Peyer's patch (tissue), 4 donors: Measurements from ENCODE around the gene CTXND1. TPM values are rescaled to one million over a fixed set of nuclear protein-coding genes. Genes with fewer than 3 reads are reported as not detected.

ENCODE experiments used
- DNase-seq, 3 donors: peaks; one replicate each; pipeline ENCODE4 v3.0.0-alpha.2; 2017 to 2019
- H3K27ac ChIP-seq, 4 donors: fragments of 200-600 bp; sonication (generic); one replicate each; pipeline ENCODE4 v1.5.1; 2016 to 2019
- H3K27me3 ChIP-seq, 2 donors: fragments of 200-600 bp; sonication (generic); one replicate each; pipeline ENCODE4 v1.5.1; 2019
- H3K36me3 ChIP-seq, 3 donors: fragments of 200-600 bp; sonication (generic); one replicate each; pipeline ENCODE4 v1.5.1; 2016 to 2019
- H3K4me1 ChIP-seq, 4 donors: fragments of 200-600 bp; sonication (generic); one replicate each; pipeline ENCODE4 v1.5.1; 2016 to 2019
- H3K4me3 ChIP-seq, 4 donors: fragments of 200-600 bp; sonication (generic); 1 replicate in 3 of 4; 2 replicates in 1 of 4; pipeline ENCODE4 v1.5.1; 2016 to 2019; ENCODE audit warnings: mild to moderate bottlenecking in 1 of 4
- H3K9me3 ChIP-seq, 4 donors: fragments of 200-600 bp; sonication (generic); one replicate each; pipeline ENCODE4 v1.5.1; 2016 to 2019; ENCODE audit warnings: mild to moderate bottlenecking in 1 of 4
- POLR2A ChIP-seq, 2 donors: fragments of 450-650 bp; IDR thresholded peaks; one replicate each; pipeline ENCODE4 v1.5.1; 2017; ENCODE audit warnings: antibody characterized with exemption in 2 of 2, mild to moderate bottlenecking in 2 of 2, moderate library complexity in 2 of 2
- total RNA-seq, 4 donors: library from RNA; depleted of rRNA; stranded (reverse); fragments of >200 nt; gene quantifications; one replicate each; pipeline ENCODE4 v1.1.0, GENCODE V29; 2016
- TF ChIP-seq, protein P1 (sequence below), 6 experiments: fragments of 450-650 bp in 4 of 6; fragments of 200-600 bp in 2 of 6; sonication (generic) in 1 of 6; IDR thresholded peaks; one replicate each; pipeline ENCODE4 v1.5.1; 2017 to 2019; ENCODE audit warnings: antibody characterized with exemption in 6 of 6, mild to moderate bottlenecking in 3 of 6, moderate library complexity in 1 of 6

CTXND1 gene
- total RNA-seq, 4 donors from 2014 or later = 0.53 to 5.0 (median 0.54) TPM; not detected in 1

DNA sequence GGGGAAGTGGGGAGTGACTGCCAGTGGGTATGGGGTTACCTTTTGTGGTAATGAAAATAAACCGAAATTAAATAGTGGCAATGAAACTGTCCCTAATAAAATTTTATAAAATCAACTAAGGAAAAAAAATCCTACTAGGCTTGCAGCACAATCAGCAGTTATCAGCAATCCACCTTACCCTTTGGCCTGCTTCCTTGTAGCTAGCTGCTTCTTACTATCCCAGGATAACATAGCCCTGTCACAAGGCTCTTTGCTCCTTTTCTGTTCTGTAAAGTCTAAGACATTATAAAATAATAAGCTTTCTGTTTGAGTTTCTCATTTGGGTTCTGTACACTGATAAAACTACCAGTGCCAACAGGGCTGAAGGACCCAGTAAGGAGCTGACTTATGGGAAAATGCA is 23.0 kb upstream of the CTXND1 start:
- DNase-seq = no peak
- Histone ChIP-seq H3K27ac (no peak overlapping the region), H3K9me3 (no peaks in the 10 kb centered on the region), H3K4me3 (no peak overlapping the region), H3K27me3 (no peaks in the 10 kb centered on the region), H3K4me1 (no peaks in the 10 kb centered on the region), H3K36me3 (no peaks in the 10 kb centered on the region)
- TF ChIP-seq POLR2A (IDR thresholded peaks at IDR 0.05) = no peak
- TF ChIP-seq, protein P1, sequence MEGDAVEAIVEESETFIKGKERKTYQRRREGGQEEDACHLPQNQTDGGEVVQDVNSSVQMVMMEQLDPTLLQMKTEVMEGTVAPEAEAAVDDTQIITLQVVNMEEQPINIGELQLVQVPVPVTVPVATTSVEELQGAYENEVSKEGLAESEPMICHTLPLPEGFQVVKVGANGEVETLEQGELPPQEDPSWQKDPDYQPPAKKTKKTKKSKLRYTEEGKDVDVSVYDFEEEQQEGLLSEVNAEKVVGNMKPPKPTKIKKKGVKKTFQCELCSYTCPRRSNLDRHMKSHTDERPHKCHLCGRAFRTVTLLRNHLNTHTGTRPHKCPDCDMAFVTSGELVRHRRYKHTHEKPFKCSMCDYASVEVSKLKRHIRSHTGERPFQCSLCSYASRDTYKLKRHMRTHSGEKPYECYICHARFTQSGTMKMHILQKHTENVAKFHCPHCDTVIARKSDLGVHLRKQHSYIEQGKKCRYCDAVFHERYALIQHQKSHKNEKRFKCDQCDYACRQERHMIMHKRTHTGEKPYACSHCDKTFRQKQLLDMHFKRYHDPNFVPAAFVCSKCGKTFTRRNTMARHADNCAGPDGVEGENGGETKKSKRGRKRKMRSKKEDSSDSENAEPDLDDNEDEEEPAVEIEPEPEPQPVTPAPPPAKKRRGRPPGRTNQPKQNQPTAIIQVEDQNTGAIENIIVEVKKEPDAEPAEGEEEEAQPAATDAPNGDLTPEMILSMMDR (IDR thresholded peaks at IDR 0.05) = no peak

DNA sequence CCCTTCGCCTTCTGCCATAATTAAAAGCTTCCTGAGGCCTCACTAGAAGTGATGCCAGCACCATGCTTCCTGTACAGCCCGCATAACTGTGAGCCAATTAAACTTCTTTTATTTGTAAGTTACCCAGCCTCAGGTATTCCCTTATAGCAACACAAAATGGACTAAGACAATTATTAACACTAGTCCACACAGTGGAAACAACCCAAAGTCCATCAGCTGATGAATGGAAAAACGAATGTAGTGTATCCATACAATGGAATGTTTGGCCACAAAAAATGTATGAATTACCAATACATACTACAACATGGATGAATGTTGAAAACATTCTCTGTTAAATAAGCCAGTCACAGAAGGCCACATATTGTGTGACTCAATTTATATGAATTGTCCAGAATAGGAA is 22.5 kb upstream of the CTXND1 start:
- no peak for DNase-seq
- Histone ChIP-seq H3K4me3 (no peak overlapping the region), H3K27ac (no peak overlapping the region), H3K4me1 (no peaks in the 10 kb centered on the region), H3K9me3 (no peaks in the 10 kb centered on the region), H3K27me3 (no peaks in the 10 kb centered on the region), H3K36me3 (no peaks in the 10 kb centered on the region)
- TF ChIP-seq POLR2A (IDR thresholded peaks at IDR 0.05) = no peak
- TF ChIP-seq, protein P1 (IDR thresholded peaks at IDR 0.05) = no peak

DNA sequence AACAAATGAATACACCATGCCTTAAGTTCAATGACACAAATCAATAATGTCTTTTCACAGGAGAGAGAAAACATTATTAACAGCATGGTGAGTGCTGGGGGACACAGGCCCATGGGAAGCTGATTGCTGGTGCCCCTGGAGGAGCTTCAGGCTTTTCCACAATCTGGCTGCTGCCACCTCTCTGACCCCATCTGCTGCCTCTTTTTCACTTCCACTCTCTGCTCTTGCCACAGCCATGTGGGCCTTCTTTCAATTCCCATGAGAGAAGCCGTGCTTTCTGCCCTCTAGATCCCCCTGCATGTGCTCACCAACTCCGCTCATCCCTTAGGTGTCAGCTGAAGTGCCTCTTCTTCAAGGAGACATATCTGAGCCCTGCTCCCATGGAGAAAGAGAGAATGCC is 21.0 kb upstream of the CTXND1 start:
- Histone ChIP-seq H3K36me3 (no peaks in the 10 kb centered on the region), H3K27ac (no peak overlapping the region), H3K4me3 (no peak overlapping the region), H3K9me3 (no peaks in the 10 kb centered on the region), H3K27me3 (no peaks in the 10 kb centered on the region), H3K4me1 (no peaks in the 10 kb centered on the region)
- no peak for DNase-seq
- TF ChIP-seq, protein P1 (IDR thresholded peaks at IDR 0.05) = no peak
- no peak for TF ChIP-seq POLR2A (IDR thresholded peaks at IDR 0.05)

DNA sequence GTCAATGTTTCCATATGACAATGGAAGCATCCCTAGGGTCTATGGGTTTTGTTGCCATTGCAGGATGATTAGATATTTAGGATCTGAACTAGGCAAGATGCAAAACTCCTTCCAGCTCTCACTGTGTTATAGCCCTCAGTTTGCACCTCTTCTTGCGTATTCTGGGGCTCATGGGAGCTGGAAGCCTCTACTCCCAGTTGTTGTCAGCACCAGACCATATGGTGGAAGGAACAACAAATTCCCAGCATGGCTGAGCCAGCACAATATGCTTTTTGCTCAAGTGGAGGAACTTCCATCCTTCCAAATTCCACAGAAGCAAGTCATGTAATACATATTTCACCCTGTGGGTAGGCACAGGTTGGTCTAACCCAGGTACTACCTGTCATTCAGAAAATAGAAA is 18.5 kb upstream of the CTXND1 start:
- TF ChIP-seq, protein P1 (IDR thresholded peaks at IDR 0.05) = no peak
- no peak for TF ChIP-seq POLR2A (IDR thresholded peaks at IDR 0.05)
- Histone ChIP-seq H3K36me3 (no peaks in the 10 kb centered on the region), H3K9me3 (no peaks in the 10 kb centered on the region), H3K27me3 (no peaks in the 10 kb centered on the region), H3K4me1 (no peaks in the 10 kb centered on the region), H3K27ac (no peak overlapping the region), H3K4me3 (no peak overlapping the region)
- no peak for DNase-seq

DNA sequence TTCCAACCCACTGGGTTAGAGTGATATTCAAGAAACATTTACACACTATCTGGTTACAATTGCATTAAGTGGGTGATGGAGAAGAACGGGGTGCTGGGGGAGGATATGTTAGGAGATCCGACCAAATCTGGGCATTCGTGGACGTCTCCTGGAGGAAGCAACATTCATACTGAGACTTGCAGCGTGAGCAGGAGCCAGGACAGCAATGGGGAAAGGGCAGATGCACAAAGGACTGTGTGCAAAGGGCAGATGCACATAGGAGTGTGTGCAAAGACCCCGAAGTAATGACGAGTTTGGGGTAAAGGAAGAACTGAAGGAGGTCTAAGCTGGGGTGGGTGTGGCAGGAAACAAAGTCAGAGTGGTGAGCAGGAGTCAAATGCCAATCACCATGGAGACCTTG is 16.1 kb upstream of the CTXND1 start:
- H3K4me1 ChIP-seq = no peaks in the 10 kb centered on the region
- TF ChIP-seq POLR2A (IDR thresholded peaks at IDR 0.05) = no peak
- TF ChIP-seq, protein P1 (IDR thresholded peaks at IDR 0.05) = no peak
- DNase-seq = no peak
- H3K27ac ChIP-seq = no peak overlapping the region
- H3K9me3 ChIP-seq = no peaks in the 10 kb centered on the region
- no peak overlapping the region for H3K4me3 ChIP-seq
- H3K36me3 ChIP-seq = no peaks in the 10 kb centered on the region
- no peaks in the 10 kb centered on the region for H3K27me3 ChIP-seq

DNA sequence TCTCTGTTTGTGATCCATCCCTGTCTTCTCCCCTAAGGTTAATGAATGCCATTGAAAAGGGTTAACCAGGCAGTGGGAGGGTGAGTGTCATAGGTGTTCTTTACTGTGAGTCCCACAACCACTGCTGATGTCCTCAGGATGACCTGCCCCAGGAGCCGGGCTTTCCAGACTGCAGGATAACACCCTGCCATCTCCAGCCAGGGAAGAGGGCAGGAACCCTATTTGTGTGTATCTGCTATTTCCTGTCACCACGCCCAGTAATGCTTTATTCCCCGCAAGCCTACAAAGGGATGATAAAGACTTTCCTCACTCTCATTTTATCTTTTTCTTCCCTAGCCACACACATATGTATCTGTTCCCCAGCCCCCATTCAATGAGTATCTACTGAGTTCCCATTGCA is 15.6 kb upstream of the CTXND1 start:
- H3K27me3 ChIP-seq = no peaks in the 10 kb centered on the region
- no peak overlapping the region for H3K4me3 ChIP-seq
- TF ChIP-seq POLR2A (IDR thresholded peaks at IDR 0.05) = no peak
- TF ChIP-seq, protein P1 (IDR thresholded peaks at IDR 0.05) = no peak
- no peaks in the 10 kb centered on the region for H3K9me3 ChIP-seq
- DNase-seq = no peak
- H3K27ac ChIP-seq = no peak overlapping the region
- H3K36me3 ChIP-seq = no peaks in the 10 kb centered on the region
- no peaks in the 10 kb centered on the region for H3K4me1 ChIP-seq
